Measurements from ENCODE around the gene SEPTIN12. TPM values are rescaled to one million over a fixed set of nuclear protein-coding genes. Genes with fewer than 3 reads are reported as not detected.

SEPTIN12 gene
- total RNA-seq, 1 experiment from 2014 or later = not detected

DNA sequence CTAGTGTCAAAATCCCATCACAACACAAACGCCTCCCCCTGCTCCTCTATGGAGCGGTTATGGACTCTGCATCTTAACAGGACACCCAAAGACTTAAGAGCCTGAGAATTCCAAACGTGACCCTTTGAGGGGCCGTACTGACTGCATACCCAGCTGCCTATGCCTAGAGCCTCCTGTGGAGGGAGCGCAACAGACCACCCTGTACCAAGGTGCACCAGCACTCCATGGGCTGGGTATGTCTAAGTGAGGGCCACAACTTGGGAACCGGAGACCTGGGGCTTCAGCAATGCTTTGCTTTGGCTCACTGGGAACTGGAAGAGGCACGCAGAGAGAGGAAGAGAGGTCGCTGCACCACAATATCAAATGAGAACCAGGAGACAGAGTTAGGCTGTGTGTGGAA, 59.5 kb downstream of the SEPTIN12 start:
- DNase-seq (ENCODE audit: low read depth, low spot score) (no peak), ATAC-seq (no peak)
- in situ Hi-C loops (cut with HindIII; ENCODE audit: low pct_unique_long_range_greater_than_20kb, low sequenced_read_pairs) = no loop called here
- no peaks in the 10 kb centered on the region for H3K4me1 ChIP-seq (ENCODE audit: control insufficient read depth, insufficient read depth, low read length)
- TF ChIP-seq POLR2AphosphoS5 (IDR thresholded peaks at IDR 0.05; ENCODE audit: low read depth, low read length) = no peak
- TF ChIP-seq SIN3A (IDR thresholded peaks at IDR 0.05; ENCODE audit: borderline replicate concordance, insufficient read depth, low read depth, low read length) = no peak
- no peak for TF ChIP-seq REST (IDR thresholded peaks at IDR 0.05; ENCODE audit: insufficient read depth in 1 of 2, low read depth in 2 of 2, low read length in 1 of 2)
- TF ChIP-seq, protein P1, sequence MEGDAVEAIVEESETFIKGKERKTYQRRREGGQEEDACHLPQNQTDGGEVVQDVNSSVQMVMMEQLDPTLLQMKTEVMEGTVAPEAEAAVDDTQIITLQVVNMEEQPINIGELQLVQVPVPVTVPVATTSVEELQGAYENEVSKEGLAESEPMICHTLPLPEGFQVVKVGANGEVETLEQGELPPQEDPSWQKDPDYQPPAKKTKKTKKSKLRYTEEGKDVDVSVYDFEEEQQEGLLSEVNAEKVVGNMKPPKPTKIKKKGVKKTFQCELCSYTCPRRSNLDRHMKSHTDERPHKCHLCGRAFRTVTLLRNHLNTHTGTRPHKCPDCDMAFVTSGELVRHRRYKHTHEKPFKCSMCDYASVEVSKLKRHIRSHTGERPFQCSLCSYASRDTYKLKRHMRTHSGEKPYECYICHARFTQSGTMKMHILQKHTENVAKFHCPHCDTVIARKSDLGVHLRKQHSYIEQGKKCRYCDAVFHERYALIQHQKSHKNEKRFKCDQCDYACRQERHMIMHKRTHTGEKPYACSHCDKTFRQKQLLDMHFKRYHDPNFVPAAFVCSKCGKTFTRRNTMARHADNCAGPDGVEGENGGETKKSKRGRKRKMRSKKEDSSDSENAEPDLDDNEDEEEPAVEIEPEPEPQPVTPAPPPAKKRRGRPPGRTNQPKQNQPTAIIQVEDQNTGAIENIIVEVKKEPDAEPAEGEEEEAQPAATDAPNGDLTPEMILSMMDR (IDR thresholded peaks at IDR 0.05) = no peak
- TF ChIP-seq TCF7L2 (IDR thresholded peaks at IDR 0.05; ENCODE audit: low read depth, low read length) = no peak
- no peak overlapping the region for H3K4me3 ChIP-seq (ENCODE audit: low read depth in 2 of 2, low read length in 2 of 2)
- ChIA-PET POLR2A (no interaction called here), CTCF (no interaction called here)
- no TSS peak for BruUV-seq (replicated peaks)
- H3K36me3 ChIP-seq (ENCODE audit: control insufficient read depth, insufficient read depth, low read length) = peaks cover 13% of the 10 kb centered on the region
- intact Hi-C loops (cut with micrococcal nuclease; ENCODE audit: unreplicated experiment) = no loop called here
- no peak overlapping the region for H3K27ac ChIP-seq (ENCODE audit: low read length)
- no peaks in the 10 kb centered on the region for H3K9me3 ChIP-seq (ENCODE audit: control insufficient read depth, insufficient read depth, low read depth, low read length)
- H3K27me3 ChIP-seq (ENCODE audit: control insufficient read depth, insufficient read depth, low read length) = no peaks in the 10 kb centered on the region

Other genes starting within 250 kb of the SEPTIN12 start
- gene CDIP1, start 249.6 kb downstream of the SEPTIN12 start, total RNA-seq (2021; ENCODE audit: unreplicated experiment) = 26.8 TPM
- gene C16orf96, start 232.0 kb downstream of the SEPTIN12 start, total RNA-seq (2021; ENCODE audit: unreplicated experiment) = 0.15 TPM
- gene UBALD1, start 173.5 kb downstream of the SEPTIN12 start, total RNA-seq (2021; ENCODE audit: unreplicated experiment) = 29.9 TPM
- gene MGRN1, start 163.5 kb downstream of the SEPTIN12 start, total RNA-seq (2021; ENCODE audit: unreplicated experiment) = 59.7 TPM
- gene NUDT16L1, start 94.8 kb downstream of the SEPTIN12 start, total RNA-seq (2021; ENCODE audit: unreplicated experiment) = 42.9 TPM
- gene ANKS3, start 54.1 kb downstream of the SEPTIN12 start, total RNA-seq (2021; ENCODE audit: unreplicated experiment) = 26.6 TPM
- gene DNAAF8, start 53.8 kb downstream of the SEPTIN12 start, total RNA-seq (2021; ENCODE audit: unreplicated experiment) = 2.3 TPM
- gene ZNF500, start 21.2 kb downstream of the SEPTIN12 start, total RNA-seq (2021; ENCODE audit: unreplicated experiment) = 25.8 TPM
- not detected for gene SMIM22, start 7.0 kb upstream of the SEPTIN12 start, total RNA-seq (2021; ENCODE audit: unreplicated experiment)
- gene ROGDI, start 14.3 kb upstream of the SEPTIN12 start, total RNA-seq (2021; ENCODE audit: unreplicated experiment) = 31.9 TPM
- 111 TPM for gene GLYR1, start 58.9 kb upstream of the SEPTIN12 start, total RNA-seq (2021; ENCODE audit: unreplicated experiment)
- 63.1 TPM for gene UBN1, start 59.1 kb upstream of the SEPTIN12 start, total RNA-seq (2021; ENCODE audit: unreplicated experiment)
- gene PPL, start 148.8 kb upstream of the SEPTIN12 start, total RNA-seq (2021; ENCODE audit: unreplicated experiment) = 89.4 TPM
- gene SEC14L5, start 170.0 kb upstream of the SEPTIN12 start, total RNA-seq (2021; ENCODE audit: unreplicated experiment) = 0.26 TPM
- 19.2 TPM for gene NAGPA, start 245.6 kb upstream of the SEPTIN12 start, total RNA-seq (2021; ENCODE audit: unreplicated experiment)

All from Panc1 (cell line).